HCT116 (cell line): ENCODE measurements around the gene KLHL40.

Source experiments
- CTCF ChIP-seq, 3 experiments: fragments of 200-600 bp in 1 of 3; sonication (generic) in 1 of 3; IDR thresholded peaks in 2 of 3; conservative IDR thresholded peaks in 1 of 3; 2 replicates each; pipeline ENCODE4 v1.5.1; 2012 to 2017; ENCODE audit warnings: low read depth in 2 of 3, low read length in 2 of 3, antibody characterized with exemption in 1 of 3, borderline replicate concordance in 1 of 3, control low read depth in 1 of 3, mild to moderate bottlenecking in 1 of 3, mixed read lengths in 1 of 3, mixed run types in 1 of 3, moderate library complexity in 1 of 3; ENCODE audit not compliant: insufficient read depth in 1 of 3
- EZH2 ChIP-seq: fragments of 200-600 bp; sonication (generic); IDR thresholded peaks from 2 replicates; pipeline ENCODE4 v1.6.1; 2017; ENCODE audit warnings: antibody characterized with exemption, mixed run types

DNA sequence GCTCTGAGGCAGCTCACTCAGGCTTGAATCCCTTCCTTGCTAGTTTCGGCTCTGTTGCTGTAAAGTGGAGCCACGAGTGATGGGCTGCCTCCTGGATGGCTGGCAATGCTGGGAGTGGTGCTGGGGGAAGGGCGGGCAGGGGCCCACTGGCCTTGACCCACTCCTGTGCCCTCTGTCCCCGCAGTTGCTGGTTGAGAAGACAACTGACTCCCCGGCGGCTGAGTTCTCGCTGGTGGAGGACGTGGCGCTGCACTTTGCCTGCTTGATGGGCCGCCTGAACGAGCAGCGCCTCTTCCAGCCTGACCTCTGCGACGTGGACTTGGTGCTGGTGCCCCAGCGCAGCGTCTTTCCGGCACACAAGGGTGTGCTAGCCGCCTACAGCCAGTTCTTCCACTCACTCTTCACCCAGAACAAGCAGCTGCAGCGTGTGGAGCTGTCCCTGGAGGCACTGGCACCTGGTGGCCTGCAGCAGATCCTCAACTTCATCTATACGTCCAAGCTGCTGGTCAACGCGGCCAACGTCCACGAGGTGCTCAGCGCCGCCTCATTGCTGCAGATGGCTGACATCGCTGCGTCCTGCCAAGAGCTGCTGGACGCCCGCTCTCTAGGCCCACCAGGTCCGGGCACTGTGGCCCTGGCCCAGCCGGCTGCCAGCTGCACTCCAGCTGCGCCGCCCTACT, 27.1 kb upstream of the KLHL40 start:
- TF ChIP-seq EZH2, result no peak
- TF ChIP-seq CTCF (IDR thresholded peaks at IDR 0.05 in 2 of 3, conservative IDR thresholded peaks at IDR 0.05 in 1 of 3; ENCODE audit: borderline replicate concordance in 1 of 3, insufficient read depth in 1 of 3, low read depth in 2 of 3, low read length in 2 of 3), result no peak
